Prostate gland (tissue), 2 donors: Measurements from ENCODE around the gene STOX2.

Source experiments
- CTCF ChIP-seq, 4 experiments: fragments of 200-600 bp in 2 of 4; fragments of 450-650 bp in 2 of 4; sonication (generic) in 2 of 4; IDR thresholded peaks; 1 replicate in 3 of 4; 2 replicates in 1 of 4; pipeline ENCODE4 v1.5.1; 2016 to 2019; ENCODE audit warnings: antibody characterized with exemption in 4 of 4, mild to moderate bottlenecking in 2 of 4, moderate library complexity in 2 of 4
- POLR2A ChIP-seq: fragments of 450-650 bp; IDR thresholded peaks from one replicate; pipeline ENCODE4 v1.6.1; 2016; ENCODE audit warnings: antibody characterized with exemption, mild to moderate bottlenecking
- POLR2AphosphoS5 ChIP-seq: sonication (generic); formaldehyde crosslinking; IDR thresholded peaks from one replicate; pipeline ENCODE4 v1.6.1; 2017; ENCODE audit warnings: antibody characterized with exemption

- no peak for TF ChIP-seq CTCF (IDR thresholded peaks at IDR 0.05)
- TF ChIP-seq POLR2A: no peak
- TF ChIP-seq POLR2AphosphoS5: no peak
Measured at GRCh38 chr4:183961795-183962194, 56.7 kb downstream of the STOX2 start.
